ENCODE measurements around the gene SIRPA. TPM values are rescaled to one million over a fixed set of nuclear protein-coding genes. Genes with fewer than 3 reads are reported as not detected.
A peak's percentile ranks its signal among the peaks of the same experiment; 100 is the strongest.

The SIRPA gene
- total and polyA plus RNA-seq, 2 experiments from 2014 or later: 16.0 to 18.6 TPM

GRCh38 chr20:1876975-1877608, 18.1 kb upstream of the SIRPA start:
- no peak overlapping the region for H2AFZ ChIP-seq
- DNase-seq (ENCODE audit: low spot score): peak; percentile 73
- no peaks in the 10 kb centered on the region for H3K27me3 ChIP-seq

GRCh38 chr20:1877609-1878200, 17.5 kb upstream of the SIRPA start:
- Histone ChIP-seq H3K36me3 (replicated peaks; ENCODE audit: insufficient read depth, low read depth) (no peaks in the 10 kb centered on the region), H3K27ac (no peak overlapping the region), H3K4me3 (no peak overlapping the region), H3K9me3 (ENCODE audit: low read depth) (no peaks in the 10 kb centered on the region), H3K79me2 (no peaks in the 10 kb centered on the region), H4K20me1 (ENCODE audit: insufficient read depth, poor library complexity, severe bottlenecking) (no peaks in the 10 kb centered on the region), H3K27me3 (no peaks in the 10 kb centered on the region), H3K9me2 (replicated peaks; ENCODE audit: insufficient read depth) (no peaks in the 10 kb centered on the region), H2AFZ (no peak overlapping the region), H3K4me2 (no peak overlapping the region), H3K4me1 (ENCODE audit: insufficient read depth) (peaks cover 21% of the 10 kb centered on the region)
- WGBS (ENCODE audit: low lambda C conversion rate, missing lambda C conversion rate): 91% methylated on average over 14 of the region's 14 CpGs
- TF ChIP-seq CTCF (IDR thresholded peaks at IDR 0.05; ENCODE audit: poor library complexity) (no peak), EZH2phosphoT487 (IDR thresholded peaks at IDR 0.05; ENCODE audit: low read depth, severe bottlenecking, unreplicated experiment) (no peak), EZH2 (IDR thresholded peaks at IDR 0.05; ENCODE audit: borderline replicate concordance) (no peak)
- DNase-seq (ENCODE audit: low spot score): no peak

More at GRCh38 chr20:1876975-1877608, 18.1 kb upstream of the SIRPA start:
- H3K27ac ChIP-seq: no peak overlapping the region
- H3K79me2 ChIP-seq: no peaks in the 10 kb centered on the region
- H3K4me2 ChIP-seq: no peak overlapping the region
- H4K20me1 ChIP-seq (ENCODE audit: insufficient read depth, poor library complexity, severe bottlenecking): no peaks in the 10 kb centered on the region
- no peaks in the 10 kb centered on the region for H3K9me3 ChIP-seq (ENCODE audit: low read depth)
- no peaks in the 10 kb centered on the region for H3K36me3 ChIP-seq (replicated peaks; ENCODE audit: insufficient read depth, low read depth)
- peaks cover 21% of the 10 kb centered on the region for H3K4me1 ChIP-seq (ENCODE audit: insufficient read depth)
- H3K4me3 ChIP-seq: no peak overlapping the region
- WGBS (ENCODE audit: low lambda C conversion rate, missing lambda C conversion rate): 64% methylated on average over 8 of the region's 11 CpGs
- no peaks in the 10 kb centered on the region for H3K9me2 ChIP-seq (replicated peaks; ENCODE audit: insufficient read depth)
- TF ChIP-seq EZH2phosphoT487 (IDR thresholded peaks at IDR 0.05; ENCODE audit: low read depth, severe bottlenecking, unreplicated experiment) (no peak), CTCF (IDR thresholded peaks at IDR 0.05; ENCODE audit: poor library complexity) (no peak), EZH2 (IDR thresholded peaks at IDR 0.05; ENCODE audit: borderline replicate concordance) (no peak)

GRCh38 chr20:1879369-1879768, 15.8 kb upstream of the SIRPA start:
- Histone ChIP-seq H3K9me2 (replicated peaks; ENCODE audit: insufficient read depth) (no peaks in the 10 kb centered on the region), H4K20me1 (ENCODE audit: insufficient read depth, poor library complexity, severe bottlenecking) (no peaks in the 10 kb centered on the region), H3K4me2 (no peak overlapping the region), H2AFZ (no peak overlapping the region), H3K4me1 (ENCODE audit: insufficient read depth) (peaks cover 14% of the 10 kb centered on the region), H3K79me2 (no peaks in the 10 kb centered on the region), H3K36me3 (replicated peaks; ENCODE audit: insufficient read depth, low read depth) (no peaks in the 10 kb centered on the region), H3K4me3 (no peak overlapping the region), H3K9me3 (ENCODE audit: low read depth) (no peaks in the 10 kb centered on the region), H3K27ac (peak overlapping the region; percentile 23), H3K27me3 (no peaks in the 10 kb centered on the region)
- TF ChIP-seq EZH2 (IDR thresholded peaks at IDR 0.05; ENCODE audit: borderline replicate concordance): no peak
- TF ChIP-seq CTCF (IDR thresholded peaks at IDR 0.05; ENCODE audit: poor library complexity): no peak
- no peak for TF ChIP-seq EZH2phosphoT487 (IDR thresholded peaks at IDR 0.05; ENCODE audit: low read depth, severe bottlenecking, unreplicated experiment)
- WGBS (ENCODE audit: low lambda C conversion rate, missing lambda C conversion rate): 65% methylated on average over 9 of the region's 9 CpGs
- no peak for DNase-seq (ENCODE audit: low spot score)
